Measurements from ENCODE around the gene ZNF534.
"Not testable (repeated sequence)": the region's sequence is repeated elsewhere in the genome, so short reads cannot be mapped to it uniquely, and the experiment has no call there.

ZNF534 gene

GRCh38 chr19:52473655-52474350 is 44.9 kb downstream of the ZNF534 start:
- Mint-ChIP-seq H3K27me3 (ENCODE audit: low read depth) (no peaks in the 10 kb centered on the region), H3K4me3 (no peak overlapping the region), H3K9me3 (peaks cover 78% of the 10 kb centered on the region), H3K27ac (no peak overlapping the region), H3K4me1 (no peaks in the 10 kb centered on the region), H3K36me3 (ENCODE audit: low read depth) (no peaks in the 10 kb centered on the region)
- TF ChIP-seq, protein P1, sequence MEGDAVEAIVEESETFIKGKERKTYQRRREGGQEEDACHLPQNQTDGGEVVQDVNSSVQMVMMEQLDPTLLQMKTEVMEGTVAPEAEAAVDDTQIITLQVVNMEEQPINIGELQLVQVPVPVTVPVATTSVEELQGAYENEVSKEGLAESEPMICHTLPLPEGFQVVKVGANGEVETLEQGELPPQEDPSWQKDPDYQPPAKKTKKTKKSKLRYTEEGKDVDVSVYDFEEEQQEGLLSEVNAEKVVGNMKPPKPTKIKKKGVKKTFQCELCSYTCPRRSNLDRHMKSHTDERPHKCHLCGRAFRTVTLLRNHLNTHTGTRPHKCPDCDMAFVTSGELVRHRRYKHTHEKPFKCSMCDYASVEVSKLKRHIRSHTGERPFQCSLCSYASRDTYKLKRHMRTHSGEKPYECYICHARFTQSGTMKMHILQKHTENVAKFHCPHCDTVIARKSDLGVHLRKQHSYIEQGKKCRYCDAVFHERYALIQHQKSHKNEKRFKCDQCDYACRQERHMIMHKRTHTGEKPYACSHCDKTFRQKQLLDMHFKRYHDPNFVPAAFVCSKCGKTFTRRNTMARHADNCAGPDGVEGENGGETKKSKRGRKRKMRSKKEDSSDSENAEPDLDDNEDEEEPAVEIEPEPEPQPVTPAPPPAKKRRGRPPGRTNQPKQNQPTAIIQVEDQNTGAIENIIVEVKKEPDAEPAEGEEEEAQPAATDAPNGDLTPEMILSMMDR (IDR thresholded peaks at IDR 0.05; ENCODE audit: unreplicated experiment in 3 of 3), result no peak

- Mint-ChIP-seq H3K4me1 (no peaks in the 10 kb centered on the region), H3K27ac (no peak overlapping the region), H3K27me3 (ENCODE audit: low read depth) (no peaks in the 10 kb centered on the region), H3K36me3 (ENCODE audit: low read depth) (no peaks in the 10 kb centered on the region), H3K9me3 (peaks cover 76% of the 10 kb centered on the region), H3K4me3 (no peak overlapping the region)
- TF ChIP-seq, protein P1 (IDR thresholded peaks at IDR 0.05; ENCODE audit: unreplicated experiment in 3 of 3), result no peak
Measured at GRCh38 chr19:52474351-52475127, 45.6 kb downstream of the ZNF534 start.

- H3K4me1 Mint-ChIP-seq; H3K4me3 Mint-ChIP-seq; H3K27ac Mint-ChIP-seq; H3K27me3 Mint-ChIP-seq (ENCODE audit: low read depth); H3K36me3 Mint-ChIP-seq (ENCODE audit: low read depth): not testable (repeated sequence)
- peaks cover 41% of the 10 kb centered on the region for H3K9me3 Mint-ChIP-seq
Measured at GRCh38 chr19:52484111-52484743, 55.3 kb downstream of the ZNF534 start.

GRCh38 chr19:52485064-52485463 is 56.1 kb downstream of the ZNF534 start:
- peaks cover 43% of the 10 kb centered on the region for H3K9me3 Mint-ChIP-seq
- H3K27ac Mint-ChIP-seq; H3K27me3 Mint-ChIP-seq (ENCODE audit: low read depth); H3K4me3 Mint-ChIP-seq; H3K36me3 Mint-ChIP-seq (ENCODE audit: low read depth); H3K4me1 Mint-ChIP-seq: not testable (repeated sequence)

GRCh38 chr19:52485561-52486240 is 56.8 kb downstream of the ZNF534 start:
- H3K4me1 Mint-ChIP-seq; H3K4me3 Mint-ChIP-seq; H3K27ac Mint-ChIP-seq; H3K27me3 Mint-ChIP-seq (ENCODE audit: low read depth); H3K36me3 Mint-ChIP-seq (ENCODE audit: low read depth): not testable (repeated sequence)
- H3K9me3 Mint-ChIP-seq, result peaks cover 42% of the 10 kb centered on the region

DNA sequence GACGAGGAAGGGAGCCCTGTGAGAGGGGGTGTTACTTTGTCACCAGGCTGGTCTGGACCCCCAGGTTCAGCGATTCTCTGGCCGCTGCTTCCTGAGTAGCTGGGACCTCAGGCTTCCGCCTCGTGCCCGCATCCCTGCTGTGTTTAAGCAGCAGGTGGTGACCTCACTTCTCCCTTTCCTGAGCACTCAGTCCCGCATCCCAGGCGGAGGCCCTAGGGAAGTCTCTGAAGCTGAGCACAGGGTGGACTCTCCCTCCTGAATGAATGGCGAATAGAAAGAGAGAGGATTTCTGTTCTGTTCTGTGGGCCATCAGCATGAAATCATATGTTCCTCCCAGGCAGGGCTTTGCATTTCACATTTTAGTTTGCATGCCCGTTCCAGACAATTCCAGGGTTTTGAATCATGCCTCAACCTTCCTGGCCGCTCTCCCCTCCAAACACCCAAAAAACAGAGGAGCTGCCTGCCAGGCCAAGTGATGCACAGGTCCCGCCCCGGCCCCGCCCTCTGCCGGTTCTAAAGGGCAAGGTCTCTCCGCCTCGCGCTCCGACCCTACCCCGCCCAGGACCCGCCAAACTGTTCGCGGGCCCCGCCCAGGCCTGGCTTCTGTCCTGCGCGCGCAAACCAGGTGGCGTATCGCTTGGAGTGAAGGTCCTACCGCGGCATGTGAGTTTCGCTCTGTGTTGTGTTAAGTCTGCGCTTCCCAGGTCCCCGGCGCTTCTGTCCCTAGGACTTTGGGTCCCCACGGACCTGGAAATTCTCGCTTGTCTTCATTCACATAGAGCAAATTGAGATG is 63.4 kb downstream of the ZNF534 start:
- TF ChIP-seq, protein P1 (IDR thresholded peaks at IDR 0.05; ENCODE audit: unreplicated experiment in 3 of 3), result no peak
- peaks cover 32% of the 10 kb centered on the region for H3K9me3 Mint-ChIP-seq
- H3K27ac Mint-ChIP-seq, result no peak overlapping the region
- peaks cover 33% of the 10 kb centered on the region for H3K27me3 Mint-ChIP-seq (ENCODE audit: low read depth)
- peaks cover 4% of the 10 kb centered on the region for H3K36me3 Mint-ChIP-seq (ENCODE audit: low read depth)
- H3K4me3 Mint-ChIP-seq, result peak overlapping the region; percentile 75 to 76 (median 76)
- no peaks in the 10 kb centered on the region for H3K4me1 Mint-ChIP-seq
